Kidney (tissue), 14 donors: ENCODE measurements around the gene NOL9. TPM values are rescaled to one million over a fixed set of nuclear protein-coding genes. Genes with fewer than 3 reads are reported as not detected.
A peak's percentile ranks its signal among the peaks of the same experiment; 100 is the strongest.

Experiments
- DNase-seq, 5 donors: peaks; one replicate each; pipeline ENCODE4 v3.0.0-alpha.2; 2013 to 2020
- FAIRE-seq: peaks from 2 replicates; lab custom pipeline; 2012; peaks lifted over from hg19 to GRCh38; lab: Jason Lieb, UNC
- H3K27ac ChIP-seq, 2 donors: one replicate each; pipeline ENCODE4 v1.7.0; 2013; ENCODE audit warnings: low read depth in 2 of 2, low read length in 2 of 2, inconsistent platforms in 1 of 2
- H3K27me3 ChIP-seq: one replicate; pipeline ENCODE4 v1.7.1; 2013; ENCODE audit warnings: low read length, inconsistent platforms; ENCODE audit not compliant: control insufficient read depth, insufficient read depth
- H3K36me3 ChIP-seq, 3 donors: one replicate each; pipeline versions ENCODE4 v1.7.0 to v1.7.1; 2013; ENCODE audit warnings: low read length in 3 of 3, control low read depth in 1 of 3, inconsistent platforms in 1 of 3; ENCODE audit not compliant: insufficient read depth in 3 of 3, control insufficient read depth in 2 of 3
- H3K4me1 ChIP-seq, 3 donors: one replicate each; pipeline versions ENCODE4 v1.7.0 to v1.7.1; 2013; ENCODE audit warnings: low read length in 3 of 3, inconsistent platforms in 1 of 3, low read depth in 1 of 3; ENCODE audit not compliant: control insufficient read depth in 2 of 3, insufficient read depth in 2 of 3
- H3K4me3 ChIP-seq, 3 donors: one replicate each; pipeline versions ENCODE4 v1.7.0 to v1.8.1; 2013; ENCODE audit warnings: low read length in 3 of 3, control low read depth in 1 of 3, inconsistent platforms in 1 of 3
- H3K9ac ChIP-seq, 3 donors: one replicate each; pipeline versions ENCODE4 v1.7.0 to v1.7.1; 2013; ENCODE audit warnings: low read length in 3 of 3, control low read depth in 1 of 3, inconsistent platforms in 1 of 3
- H3K9me3 ChIP-seq, 3 donors: one replicate each; pipeline versions ENCODE4 v1.7.0 to v1.7.1; 2013; ENCODE audit warnings: low read length in 3 of 3, control low read depth in 1 of 3, inconsistent platforms in 1 of 3; ENCODE audit not compliant: control insufficient read depth in 2 of 3, insufficient read depth in 1 of 3
- CTCF ChIP-seq: IDR thresholded peaks from 3 replicates; pipeline ENCODE4 v1.5.1; 2012; ENCODE audit warnings: mild to moderate bottlenecking, moderate library complexity, borderline replicate concordance; ENCODE audit not compliant: insufficient read depth; ENCODE audit errors: extremely low read depth
- intact Hi-C: fragments of 100-400 bp; cut with DNase I; formaldehyde crosslinking; loops from one replicate; pipeline ENCODE4 v1.11.1; 2022
- polyA plus RNA-seq: library from polyadenylated mRNA; stranded (reverse); fragments of 350-450 nt; fragmentation: Illumina TruSeq; extraction: RNeasy Lipid Tissue Mini Kit (QIAGEN cat#74804); gene quantifications from one replicate; pipeline ENCODE4 v1.2.3, GENCODE V29; 2014; ENCODE audit warnings: low read depth, low replicate concordance; ENCODE audit not compliant: insufficient read depth
- total RNA-seq: library from RNA; stranded (reverse); fragmentation: NEBNext Ultra II Directional; extraction: Animal tissue kit (Norgen Biotek cat#: 25700); gene quantifications from one replicate; pipeline ENCODE4 v1.2.1, GENCODE V29; 2021
- donor health status: control.
- donor health status: control.
- donor health status: control.
- donor health status: control.
- donor health status: control.
- donor health status: DM: yes; HTN: yes; CAD: no.
- donor health status: Normal renal cell carcinoma (clear cell type).

The NOL9 gene
- total and polyA plus RNA-seq, 2 donors from 2014 or later, result 4.3 to 28.7 TPM

- DNase-seq, result peak in 2 of 5 donors; percentile 60
- Histone ChIP-seq H3K9me3 (no peaks in the 10 kb centered on the region), H3K4me3 (peak overlapping the region; percentile 33 to 65 (median 41)), H3K4me1 (peaks cover 0 to 20% (median 6%) of the 10 kb centered on the region in 3 donors), H3K27ac (no peak overlapping the region), H3K27me3 (no peaks in the 10 kb centered on the region), H3K9ac (no peak overlapping the region), H3K36me3 (no peaks in the 10 kb centered on the region)
- no peak for TF ChIP-seq CTCF
- FAIRE-seq, result no peak
- intact Hi-C loops, result no loop called here
Observed at GRCh38 chr1:6497867-6498575, 56.3 kb downstream of the NOL9 start.

- Histone ChIP-seq H3K4me3 (peak overlapping the region; percentile 33 to 65 (median 41)), H3K9me3 (no peaks in the 10 kb centered on the region), H3K27me3 (no peaks in the 10 kb centered on the region), H3K36me3 (no peaks in the 10 kb centered on the region), H3K27ac (no peak overlapping the region), H3K4me1 (peaks cover 0 to 16% (median 6%) of the 10 kb centered on the region in 3 donors), H3K9ac (no peak overlapping the region)
- DNase-seq, result peak; percentile 76 to 88 (median 80)
- no peak for TF ChIP-seq CTCF
- no peak for FAIRE-seq
- intact Hi-C loops, result no loop called here
Observed at GRCh38 chr1:6497215-6497866, 57.0 kb downstream of the NOL9 start.

GRCh38 chr1:6496890-6497214 is 57.5 kb downstream of the NOL9 start:
- H3K9me3 ChIP-seq, result no peaks in the 10 kb centered on the region
- peak overlapping the region in 1 of 3 donors; percentile 47 for H3K4me3 ChIP-seq
- no peaks in the 10 kb centered on the region for H3K27me3 ChIP-seq
- H3K9ac ChIP-seq, result peak overlapping the region in 1 of 3 donors; percentile 19
- intact Hi-C loops, result no loop called here
- no peak overlapping the region for H3K27ac ChIP-seq
- FAIRE-seq (no peak), DNase-seq (no peak)
- H3K4me1 ChIP-seq, result peaks cover 0 to 15% (median 6%) of the 10 kb centered on the region in 3 donors
- no peaks in the 10 kb centered on the region for H3K36me3 ChIP-seq
- TF ChIP-seq CTCF, result no peak
